Activated CD4-positive, alpha-beta T cell treated with anti-CD3 and anti-CD28 coated beads, Interleukin-2, Interleukin-6, amounts not matched to agents 100 ng/mL and 50 ng/mL, durations not matched to agents 16 hours and 8 hours (primary cell): ENCODE data around the gene AGPAT3.

ENCODE experiments used
- DNase-seq: peaks from one replicate; pipeline ENCODE4 v3.0.0-alpha.2; 2020

AGPAT3 gene

GRCh38 chr21:43925609-43926008 lies 60.6 kb downstream of the AGPAT3 start:
- no peak for DNase-seq

DNA sequence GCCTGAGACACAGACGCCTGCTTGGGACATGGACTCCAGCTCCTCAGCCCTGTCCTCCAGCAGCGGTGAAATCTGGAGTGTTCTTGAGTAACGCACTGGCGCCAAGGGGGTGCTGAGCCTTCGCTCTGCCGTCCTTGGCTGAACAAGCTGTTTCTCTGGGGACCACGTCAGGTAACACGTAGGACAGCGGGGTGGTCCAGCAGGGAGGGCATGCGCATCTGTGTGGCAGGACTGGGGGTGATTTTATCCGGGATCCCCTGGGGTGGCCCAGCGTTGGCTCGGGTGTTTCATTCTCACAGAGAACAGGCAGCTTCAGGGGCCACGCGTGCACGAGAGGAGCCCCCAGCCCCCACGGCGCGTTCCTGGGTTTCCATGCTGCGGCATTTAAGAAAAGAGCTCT lies 61.2 kb downstream of the AGPAT3 start:
- DNase-seq, result no peak

- no peak for DNase-seq
These were observed 62.7 kb downstream of the AGPAT3 start for GRCh38 chr21:43927591-43928221.

DNA sequence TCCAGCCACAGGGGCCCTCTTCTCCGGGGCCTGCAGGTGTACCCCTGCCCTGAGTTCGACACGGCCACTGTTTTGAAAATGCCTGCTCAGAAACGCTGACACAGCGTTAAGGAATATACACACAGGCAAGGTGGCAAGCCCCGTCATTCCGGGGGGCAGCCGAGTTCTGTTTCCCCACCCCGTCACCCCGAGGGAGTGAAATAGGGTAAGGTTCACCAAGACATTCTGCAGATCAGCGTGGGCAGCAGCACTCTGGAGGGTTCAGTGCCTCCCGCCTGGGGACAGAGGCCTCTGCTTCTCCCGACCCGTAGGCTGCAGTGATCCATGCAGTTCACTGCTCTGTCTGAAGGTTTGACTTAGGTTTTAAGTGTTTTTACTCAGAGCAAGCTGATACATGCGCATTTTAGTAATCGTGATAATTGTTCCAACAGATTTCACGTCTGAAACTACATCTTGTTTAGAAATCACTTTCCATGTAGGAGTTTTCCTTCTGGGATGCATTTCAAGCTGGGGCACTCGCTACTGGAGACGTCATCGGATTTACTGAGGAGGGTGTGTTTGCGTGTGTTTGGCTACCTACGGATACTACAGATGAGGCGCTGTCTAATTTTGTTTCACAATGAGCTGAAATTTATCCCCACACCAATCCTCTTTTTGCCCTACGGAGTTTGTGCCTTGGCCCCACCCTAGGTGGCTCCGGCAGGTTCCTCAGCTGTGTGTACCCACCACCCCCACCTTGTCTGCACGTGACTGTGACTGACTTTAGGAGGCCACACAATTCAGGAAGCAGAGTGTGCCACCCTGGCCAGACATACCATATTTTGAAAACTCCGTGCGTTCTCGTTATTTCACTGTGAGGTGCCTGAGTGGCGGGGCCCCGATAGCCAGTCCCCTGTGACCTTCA lies 63.5 kb downstream of the AGPAT3 start:
- DNase-seq, result no peak

DNA sequence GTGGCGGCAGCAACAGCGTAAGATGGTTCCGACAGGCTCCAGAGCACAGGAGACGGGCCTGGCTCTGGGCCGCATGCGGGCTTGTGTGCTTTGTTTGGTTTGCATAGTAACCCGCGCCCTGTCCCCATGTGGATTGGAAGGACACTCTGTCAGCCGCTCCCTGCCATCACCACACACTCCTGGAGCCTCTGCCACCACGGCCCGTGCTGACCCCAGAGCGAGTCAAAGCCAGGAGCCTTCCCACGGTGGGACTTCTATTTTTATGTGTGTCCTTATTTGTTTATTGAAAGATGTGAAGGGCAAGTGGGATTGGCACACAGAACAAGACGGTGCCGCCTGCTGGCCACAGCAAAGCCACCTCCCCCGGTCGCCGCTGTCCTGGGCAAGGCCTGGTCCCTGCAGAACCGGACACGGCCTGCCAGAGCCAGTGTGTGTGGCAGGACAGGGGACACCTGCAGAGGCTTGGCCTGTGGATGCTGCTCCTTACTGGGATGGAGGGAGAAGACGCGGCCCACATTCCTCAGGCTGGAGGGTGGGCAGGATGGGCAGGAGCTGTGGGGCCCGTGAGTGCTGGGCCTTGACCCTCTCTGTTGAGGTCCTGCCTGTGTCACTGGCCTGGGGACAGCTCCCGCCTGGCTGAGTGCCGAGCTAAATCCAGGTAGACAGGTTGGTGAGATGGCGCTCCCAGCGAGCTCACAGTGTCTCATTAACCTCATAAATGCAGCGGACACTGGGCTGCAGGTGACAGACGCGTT lies 64.4 kb downstream of the AGPAT3 start:
- DNase-seq, result no peak

DNA sequence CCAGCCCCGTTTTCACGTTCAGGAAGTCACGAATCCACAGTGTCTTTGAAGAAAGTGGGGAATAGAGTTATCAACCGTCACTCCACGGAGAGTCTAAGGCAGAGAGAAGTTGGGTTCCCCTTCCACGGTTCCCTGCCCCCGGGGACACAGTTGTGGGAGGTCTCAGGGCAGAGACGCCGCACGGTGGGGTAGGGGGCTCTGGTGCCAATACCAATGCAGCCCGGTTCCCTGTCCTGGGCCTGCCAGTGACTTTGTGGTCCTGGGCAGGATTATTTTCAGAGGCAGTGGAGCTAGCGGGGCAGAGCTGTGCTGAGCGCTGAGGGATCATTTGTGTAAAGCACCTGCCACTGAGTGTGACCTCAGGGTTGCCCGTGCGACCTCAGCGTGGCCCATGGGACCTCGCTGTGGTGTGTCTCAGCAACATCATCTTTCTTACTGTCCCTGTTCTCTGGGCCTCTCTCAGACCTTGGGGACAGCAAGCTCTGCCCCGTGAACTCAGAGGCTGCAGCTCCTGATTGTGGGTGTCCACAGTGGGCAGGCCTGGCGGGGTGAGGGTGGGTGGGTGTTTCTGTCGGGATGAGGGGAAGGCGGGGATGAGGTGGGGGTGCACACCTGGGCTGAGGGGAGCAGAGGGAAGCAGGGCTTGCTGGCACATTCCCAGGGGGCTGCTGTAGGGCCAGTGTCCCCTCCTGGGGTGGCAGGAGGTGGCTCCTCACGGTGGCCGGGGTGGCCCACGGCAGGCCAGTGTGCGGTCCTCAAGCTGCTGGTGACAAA lies 65.2 kb downstream of the AGPAT3 start:
- DNase-seq, result no peak

- no peak for DNase-seq
These were observed 65.9 kb downstream of the AGPAT3 start for GRCh38 chr21:43930848-43931375.

GRCh38 chr21:43931489-43931888 lies 66.5 kb downstream of the AGPAT3 start:
- DNase-seq, result no peak

DNA sequence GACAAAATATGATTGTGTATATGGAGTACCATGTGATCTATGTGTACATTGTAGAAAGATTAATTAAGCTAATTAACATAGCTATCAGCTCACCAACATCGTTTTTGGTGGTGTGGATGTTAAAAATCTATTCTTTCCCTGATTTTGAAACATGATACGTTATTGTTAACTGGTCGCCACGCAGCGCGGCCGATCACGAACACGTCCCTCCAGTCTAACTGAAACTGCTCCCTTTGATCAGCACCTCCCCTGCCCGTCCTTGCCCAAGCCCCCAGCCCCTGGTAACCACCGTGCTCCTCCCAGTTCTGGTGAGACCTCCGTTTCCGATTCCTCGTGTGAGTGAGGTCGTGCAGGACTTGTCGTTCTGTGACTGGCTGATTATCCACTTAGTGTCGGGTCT lies 67.0 kb downstream of the AGPAT3 start:
- DNase-seq, result no peak

DNA sequence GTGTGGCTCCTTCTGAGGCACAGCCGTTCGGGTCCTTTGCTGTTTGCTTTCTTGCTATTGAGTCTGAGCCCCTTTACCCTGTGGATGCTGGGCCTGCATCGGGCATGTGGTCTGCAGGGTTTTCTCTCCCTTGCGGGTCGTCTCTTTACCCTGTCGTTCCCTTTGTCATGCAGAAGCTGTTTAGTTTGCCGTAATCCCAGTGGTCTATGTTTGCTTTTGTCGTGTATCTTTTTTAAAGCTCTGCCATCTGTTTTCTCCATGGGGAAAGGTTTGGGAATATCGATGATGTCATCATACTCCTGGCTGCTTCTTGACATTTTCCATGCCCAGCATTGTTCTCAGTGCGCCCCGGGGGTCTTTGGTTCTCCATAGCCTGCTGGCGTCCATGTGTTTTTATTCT lies 68.2 kb downstream of the AGPAT3 start:
- no peak for DNase-seq

DNA sequence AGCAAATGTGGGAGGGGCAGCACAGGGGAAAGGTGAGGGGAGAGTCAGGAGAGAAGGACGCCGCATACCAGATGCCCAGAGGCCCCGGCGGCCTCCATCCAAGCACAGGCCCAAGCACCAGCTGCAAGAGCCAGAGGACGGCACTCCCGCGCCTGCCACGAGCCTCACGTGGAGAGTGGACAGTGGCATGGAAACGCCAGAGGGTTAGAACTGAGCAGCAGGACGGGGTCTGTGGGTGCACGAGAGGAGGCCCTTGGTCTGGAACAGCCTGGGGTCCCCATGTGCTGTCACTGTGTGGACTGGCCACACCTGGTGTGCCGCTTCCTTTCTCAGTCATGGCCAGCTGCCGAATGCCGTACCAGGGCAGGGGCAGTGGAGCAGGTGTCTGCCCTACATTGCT lies 68.7 kb downstream of the AGPAT3 start:
- no peak for DNase-seq

- no peak for DNase-seq
These were observed 69.1 kb downstream of the AGPAT3 start for GRCh38 chr21:43934116-43934515.

DNA sequence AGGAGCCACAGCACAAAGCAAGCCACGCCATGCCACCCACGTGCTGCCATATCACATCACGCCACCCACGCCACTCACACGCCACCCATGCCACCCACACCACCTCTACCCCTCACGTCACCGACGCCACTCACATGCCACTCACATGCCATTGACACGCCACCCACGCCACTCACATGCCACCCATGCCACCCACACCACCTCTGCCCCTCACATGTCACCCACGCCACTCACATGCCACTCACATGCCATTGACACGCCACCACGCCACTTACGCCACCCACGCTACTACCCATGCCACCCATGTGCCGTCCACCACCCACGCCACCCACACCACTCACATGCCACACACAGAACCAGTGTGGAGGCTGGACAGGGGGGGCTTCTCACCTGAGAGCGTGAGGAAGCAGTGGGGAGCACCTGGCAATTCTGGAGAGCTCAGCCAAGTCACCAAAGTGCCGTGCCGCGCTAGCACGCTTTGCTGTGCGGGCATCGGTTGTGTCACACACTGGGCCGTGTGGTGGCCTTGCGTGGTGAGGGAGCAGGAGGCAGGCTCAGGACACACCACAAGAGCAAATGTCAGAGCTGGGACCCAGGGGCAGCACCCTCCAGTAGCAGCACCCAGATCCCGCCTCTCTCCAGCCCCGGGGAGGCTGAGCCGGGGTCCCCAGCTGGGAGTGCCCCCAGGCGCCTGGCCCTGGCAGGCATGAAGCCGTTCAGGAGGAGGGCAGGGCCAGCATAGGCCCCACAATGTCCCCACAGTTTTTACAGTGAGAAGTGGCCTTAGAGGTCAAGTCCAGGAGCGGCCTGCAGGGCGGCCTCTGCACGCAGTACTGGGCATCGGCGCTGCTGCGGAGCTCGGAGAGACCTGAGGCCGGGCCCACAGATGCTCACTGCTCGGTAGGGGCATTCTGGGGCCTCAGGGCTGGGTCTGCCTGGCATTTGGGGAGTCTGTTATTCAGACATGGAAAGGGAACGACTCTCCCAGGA lies 70.0 kb downstream of the AGPAT3 start:
- DNase-seq, result no peak

DNA sequence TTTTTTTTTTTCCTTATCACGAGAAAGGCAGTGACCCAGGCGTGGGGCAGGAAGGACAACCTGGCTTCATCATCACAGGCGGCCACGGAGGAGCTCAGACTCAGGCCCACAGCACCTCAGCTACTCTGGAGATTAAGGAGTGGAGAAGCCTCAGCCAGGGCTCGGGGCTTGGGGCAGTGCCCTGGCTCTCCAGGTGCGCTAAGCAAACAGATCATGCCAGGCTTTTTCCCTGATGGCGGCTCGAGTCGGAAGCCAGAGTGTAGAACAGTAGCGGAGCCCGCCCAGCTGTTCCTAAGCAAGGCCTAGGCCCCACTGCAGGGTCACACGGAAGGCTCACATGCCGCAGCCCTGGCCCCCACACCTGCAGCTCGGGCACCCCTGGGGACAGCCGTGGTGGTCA lies 70.7 kb downstream of the AGPAT3 start:
- DNase-seq, result no peak

DNA sequence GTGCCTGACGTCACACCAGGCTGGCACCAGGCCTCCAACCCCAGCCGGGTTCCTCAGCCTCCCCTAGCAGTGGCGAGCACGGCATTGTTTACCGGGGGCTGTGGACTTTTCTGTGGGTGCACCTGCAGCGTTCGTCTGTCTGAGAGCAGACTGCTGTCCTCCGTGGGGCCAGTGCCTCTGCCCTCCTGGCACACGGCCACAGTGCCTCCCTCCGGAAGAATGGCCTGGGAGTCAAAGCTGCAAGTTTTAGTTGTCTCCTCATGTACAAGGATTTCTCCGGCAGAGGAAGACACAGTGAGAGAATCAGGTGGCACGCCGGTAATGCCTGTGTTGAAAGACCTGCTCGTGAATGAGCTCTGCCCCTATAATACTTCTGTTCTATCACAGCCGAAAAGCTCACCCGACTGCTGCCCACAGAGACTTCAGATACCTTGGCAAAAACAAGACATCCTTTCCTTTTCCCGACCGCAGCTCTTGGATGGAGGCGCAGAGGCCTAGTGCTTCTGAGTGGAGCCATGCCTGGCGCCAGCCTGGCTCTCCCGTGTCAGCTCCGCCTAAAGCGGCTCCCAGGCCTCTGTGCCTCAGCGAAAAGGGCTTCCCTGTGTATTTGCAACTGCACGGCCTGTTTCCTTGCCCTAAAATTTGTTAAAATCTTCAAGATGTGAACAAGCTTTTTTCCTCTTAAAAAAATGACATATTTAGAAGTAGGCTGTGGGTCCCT lies 71.4 kb downstream of the AGPAT3 start:
- no peak for DNase-seq

DNA sequence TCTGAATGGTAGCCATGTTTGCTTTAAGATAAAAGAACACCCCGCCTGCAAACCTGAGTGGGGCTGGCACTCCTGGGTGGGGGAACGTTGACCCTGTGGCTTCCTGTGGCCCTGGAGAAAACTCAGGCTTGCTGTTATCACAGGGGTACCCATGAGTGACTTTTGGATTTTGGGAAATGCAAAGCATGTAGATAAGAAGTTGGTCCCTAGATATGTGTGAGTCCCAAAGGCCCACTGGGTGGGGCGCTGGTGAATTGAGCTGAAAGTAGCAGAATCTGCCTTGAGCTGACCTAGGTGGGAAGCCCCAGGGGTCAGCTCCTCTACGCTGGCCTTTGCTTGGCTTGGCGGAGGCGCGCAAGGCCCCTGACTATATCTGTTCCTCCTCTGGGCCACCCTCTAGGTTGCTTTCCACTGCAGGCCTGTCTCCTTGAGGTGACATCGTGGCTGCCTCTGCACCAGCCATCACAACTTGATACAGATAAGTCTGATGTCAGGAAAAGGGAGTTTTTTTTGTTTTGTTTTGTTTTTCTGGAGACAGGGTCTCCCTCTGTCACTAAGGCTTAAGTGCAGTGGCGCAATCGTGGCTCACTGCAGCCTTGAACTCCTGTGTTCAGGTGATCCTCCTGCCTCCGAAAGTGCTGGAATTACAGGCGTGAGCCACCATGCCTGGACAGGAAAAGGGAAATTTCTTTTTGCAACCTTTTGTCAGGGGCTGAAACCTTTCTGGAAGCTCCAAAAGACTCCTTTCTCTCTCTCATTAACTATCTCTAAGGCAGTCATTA lies 72.2 kb downstream of the AGPAT3 start:
- DNase-seq, result no peak

DNA sequence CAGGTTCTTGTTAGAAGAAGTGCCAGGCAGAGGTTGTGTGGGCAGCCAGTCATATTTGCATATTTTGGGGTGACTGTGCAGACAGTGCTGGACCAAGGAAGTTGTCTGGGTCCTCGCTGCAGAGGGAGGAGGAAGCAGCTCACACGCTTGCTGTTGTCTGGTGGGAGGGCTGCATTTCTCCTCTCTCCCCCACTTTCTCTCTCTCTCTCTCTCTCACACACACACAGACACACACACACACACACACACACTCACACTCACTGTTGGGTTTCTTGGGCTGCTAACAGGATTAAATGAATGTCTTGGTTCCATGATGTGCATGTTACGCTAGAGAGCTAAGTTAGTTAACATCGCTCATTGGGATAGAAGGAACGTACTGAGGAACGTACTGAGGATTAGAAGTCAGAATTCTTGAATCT lies 72.9 kb downstream of the AGPAT3 start:
- no peak for DNase-seq

DNA sequence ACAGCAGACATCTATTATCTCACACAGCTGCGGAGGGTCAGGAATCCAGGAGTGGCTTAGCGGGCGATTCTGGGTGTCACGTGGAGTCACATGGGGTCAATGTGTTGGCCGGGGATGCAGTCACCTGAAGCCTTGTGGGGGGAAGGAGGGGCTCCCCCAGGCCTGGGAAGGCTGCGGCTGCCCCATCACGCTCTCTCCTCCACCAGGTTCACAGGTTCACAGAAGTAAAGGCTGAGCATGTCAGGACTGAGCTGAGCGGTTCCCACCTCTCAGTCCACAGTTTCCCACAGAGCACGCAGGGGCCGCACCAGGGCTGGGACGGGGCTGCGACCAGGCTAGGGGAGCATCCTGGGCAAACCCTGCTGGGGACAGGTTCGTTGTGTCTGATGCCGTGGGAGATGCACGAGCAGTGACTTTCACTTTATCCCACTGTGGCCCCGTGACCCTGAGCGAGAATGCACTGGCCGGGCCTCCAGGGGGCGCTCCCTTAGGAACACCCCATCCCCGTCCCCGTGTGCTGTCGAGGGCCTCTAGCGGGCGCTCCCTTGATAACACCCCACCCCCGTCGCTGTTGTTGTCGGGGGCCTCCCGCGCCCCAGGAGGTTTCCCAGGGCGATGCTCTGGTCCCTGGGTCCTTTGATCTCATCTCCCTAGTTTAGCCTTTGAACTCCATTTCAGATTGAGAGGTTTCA lies 73.9 kb downstream of the AGPAT3 start:
- peak; percentile 92 for DNase-seq
